Fibroblast of lung (primary cell): Measurements from ENCODE around the gene MEGF9. TPM values are rescaled to one million over a fixed set of nuclear protein-coding genes. Genes with fewer than 3 reads are reported as not detected.

Experiments
- DNase-seq, 2 donors: peaks; one replicate each; pipeline versions ENCODE4 v3.0.0 to v3.0.0-alpha.2; 2010; ENCODE audit warnings: low read depth in 2 of 2
- H2AFZ ChIP-seq: 2 replicates; pipeline ENCODE4 v1.5.1; 2012; ENCODE audit warnings: low read length, control low read depth, inconsistent platforms
- H3K27ac ChIP-seq: 2 replicates; pipeline ENCODE4 v1.5.1; 2011; ENCODE audit warnings: low read length, control low read depth; ENCODE audit not compliant: insufficient read depth
- H3K27me3 ChIP-seq: 2 replicates; pipeline ENCODE4 v1.5.1; 2011; ENCODE audit warnings: mild to moderate bottlenecking, low read length; ENCODE audit not compliant: control insufficient read depth, insufficient read depth
- H3K36me3 ChIP-seq: 2 replicates; pipeline ENCODE4 v1.5.1; 2011; ENCODE audit warnings: low read length; ENCODE audit not compliant: control insufficient read depth, insufficient read depth
- H3K4me1 ChIP-seq: 2 replicates; pipeline ENCODE4 v1.5.1; 2011; ENCODE audit warnings: low read length; ENCODE audit not compliant: control insufficient read depth, insufficient read depth; ENCODE audit errors: extremely low read depth
- H3K4me2 ChIP-seq: 2 replicates; pipeline ENCODE4 v1.5.1; 2011; ENCODE audit warnings: low read length, control low read depth; ENCODE audit not compliant: insufficient read depth; ENCODE audit errors: extremely low read depth
- H3K4me3 ChIP-seq, 4 experiments: fragments of 200-600 bp in 1 of 4; sonication (generic) in 1 of 4; replicated peaks in 1 of 4; 2 replicates each; pipeline ENCODE4 v1.5.1; 2011 to 2016; ENCODE audit warnings: low read length in 4 of 4, low read depth in 3 of 4, mild to moderate bottlenecking in 3 of 4, control low read depth in 2 of 4, inconsistent platforms in 1 of 4, mixed read lengths in 1 of 4; ENCODE audit not compliant: insufficient read depth in 1 of 4; ENCODE audit errors: control extremely low read depth in 1 of 4
- H3K79me2 ChIP-seq: 2 replicates; pipeline ENCODE4 v1.5.1; 2012; ENCODE audit warnings: mild to moderate bottlenecking, low read length, inconsistent platforms; ENCODE audit not compliant: control insufficient read depth, insufficient read depth
- H3K9ac ChIP-seq: 2 replicates; pipeline ENCODE4 v1.5.1; 2011; ENCODE audit warnings: mild to moderate bottlenecking, low read length, control low read depth; ENCODE audit not compliant: insufficient read depth
- H3K9me3 ChIP-seq: 2 replicates; pipeline ENCODE4 v1.5.1; 2012; ENCODE audit warnings: low read depth, low read length; ENCODE audit not compliant: control insufficient read depth, insufficient read depth
- H4K20me1 ChIP-seq: 2 replicates; pipeline ENCODE4 v1.5.1; 2011; ENCODE audit warnings: low read length; ENCODE audit not compliant: control insufficient read depth, insufficient read depth; ENCODE audit errors: extremely low read depth
- EZH2 ChIP-seq: IDR thresholded peaks from 2 replicates; pipeline ENCODE4 v1.5.1; 2012; ENCODE audit warnings: low read length, control low read depth, mild to moderate bottlenecking; ENCODE audit errors: missing control alignments
- polyA plus RNA-seq, 2 donors: library from polyadenylated mRNA; depleted of rRNA in 1 of 2; stranded (reverse) in 1 of 2; unstranded in 1 of 2; fragments of >200 nt; gene quantifications; 2 replicates each; pipeline ENCODE4 v1.2.1, GENCODE V29; 2011 to 2012; ENCODE audit warnings: missing spikeins in 1 of 2
- total RNA-seq: library from RNA; depleted of rRNA; stranded (reverse); fragments of >200 nt; gene quantifications from 2 replicates; pipeline ENCODE4 v1.2.1, GENCODE V29; 2014
- TF ChIP-seq, protein P1 (sequence below), 2 donors: IDR thresholded peaks in 1 of 2; conservative IDR thresholded peaks in 1 of 2; 1 replicate in 1 of 2; 2 replicates in 1 of 2; pipeline ENCODE4 v1.5.1; 2011 to 2012; ENCODE audit warnings: low read length in 2 of 2, control low read depth in 1 of 2, inconsistent platforms in 1 of 2, low read depth in 1 of 2, mild to moderate bottlenecking in 1 of 2

Gene MEGF9
- total and polyA plus RNA-seq, 2 donors (not counting 1 experiment from before 2014, with no cell fraction given) = 15.8 to 24.9 TPM

DNA sequence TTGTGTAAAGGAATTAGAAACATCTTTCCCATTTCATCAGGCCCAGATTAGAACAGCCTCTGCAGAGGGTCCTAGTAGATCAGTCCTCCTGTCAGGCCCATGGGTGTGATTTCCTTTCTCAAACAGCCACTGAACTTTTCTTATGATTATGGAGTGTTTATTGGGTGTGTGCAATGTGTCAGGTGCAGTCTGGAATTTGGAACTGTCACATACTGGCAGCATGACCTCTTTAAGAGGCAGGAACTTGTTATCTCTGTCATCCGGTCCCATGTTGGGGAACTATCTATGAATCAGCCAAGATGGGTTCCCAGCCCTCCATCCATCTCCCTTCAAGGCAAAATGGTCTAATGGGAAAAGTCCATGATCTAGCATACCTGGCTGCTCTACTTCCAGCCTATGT, 11.6 kb upstream of the MEGF9 start:
- TF ChIP-seq EZH2 = no peak
- TF ChIP-seq, protein P1, sequence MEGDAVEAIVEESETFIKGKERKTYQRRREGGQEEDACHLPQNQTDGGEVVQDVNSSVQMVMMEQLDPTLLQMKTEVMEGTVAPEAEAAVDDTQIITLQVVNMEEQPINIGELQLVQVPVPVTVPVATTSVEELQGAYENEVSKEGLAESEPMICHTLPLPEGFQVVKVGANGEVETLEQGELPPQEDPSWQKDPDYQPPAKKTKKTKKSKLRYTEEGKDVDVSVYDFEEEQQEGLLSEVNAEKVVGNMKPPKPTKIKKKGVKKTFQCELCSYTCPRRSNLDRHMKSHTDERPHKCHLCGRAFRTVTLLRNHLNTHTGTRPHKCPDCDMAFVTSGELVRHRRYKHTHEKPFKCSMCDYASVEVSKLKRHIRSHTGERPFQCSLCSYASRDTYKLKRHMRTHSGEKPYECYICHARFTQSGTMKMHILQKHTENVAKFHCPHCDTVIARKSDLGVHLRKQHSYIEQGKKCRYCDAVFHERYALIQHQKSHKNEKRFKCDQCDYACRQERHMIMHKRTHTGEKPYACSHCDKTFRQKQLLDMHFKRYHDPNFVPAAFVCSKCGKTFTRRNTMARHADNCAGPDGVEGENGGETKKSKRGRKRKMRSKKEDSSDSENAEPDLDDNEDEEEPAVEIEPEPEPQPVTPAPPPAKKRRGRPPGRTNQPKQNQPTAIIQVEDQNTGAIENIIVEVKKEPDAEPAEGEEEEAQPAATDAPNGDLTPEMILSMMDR (conservative IDR thresholded peaks at IDR 0.05 in 1 of 2, IDR thresholded peaks at IDR 0.05 in 1 of 2; ENCODE audit: low read depth in 1 of 2, low read length in 2 of 2) = no peak
- Histone ChIP-seq H3K4me1 (peaks cover 8% of the 10 kb centered on the region), H3K9ac (no peak overlapping the region), H3K36me3 (no peaks in the 10 kb centered on the region), H3K27me3 (no peaks in the 10 kb centered on the region), H3K4me3 (no peak overlapping the region), H3K79me2 (no peaks in the 10 kb centered on the region), H4K20me1 (no peaks in the 10 kb centered on the region), H3K27ac (no peak overlapping the region), H3K4me2 (no peak overlapping the region), H2AFZ (no peak overlapping the region), H3K9me3 (no peaks in the 10 kb centered on the region)
- no peak for DNase-seq

DNA sequence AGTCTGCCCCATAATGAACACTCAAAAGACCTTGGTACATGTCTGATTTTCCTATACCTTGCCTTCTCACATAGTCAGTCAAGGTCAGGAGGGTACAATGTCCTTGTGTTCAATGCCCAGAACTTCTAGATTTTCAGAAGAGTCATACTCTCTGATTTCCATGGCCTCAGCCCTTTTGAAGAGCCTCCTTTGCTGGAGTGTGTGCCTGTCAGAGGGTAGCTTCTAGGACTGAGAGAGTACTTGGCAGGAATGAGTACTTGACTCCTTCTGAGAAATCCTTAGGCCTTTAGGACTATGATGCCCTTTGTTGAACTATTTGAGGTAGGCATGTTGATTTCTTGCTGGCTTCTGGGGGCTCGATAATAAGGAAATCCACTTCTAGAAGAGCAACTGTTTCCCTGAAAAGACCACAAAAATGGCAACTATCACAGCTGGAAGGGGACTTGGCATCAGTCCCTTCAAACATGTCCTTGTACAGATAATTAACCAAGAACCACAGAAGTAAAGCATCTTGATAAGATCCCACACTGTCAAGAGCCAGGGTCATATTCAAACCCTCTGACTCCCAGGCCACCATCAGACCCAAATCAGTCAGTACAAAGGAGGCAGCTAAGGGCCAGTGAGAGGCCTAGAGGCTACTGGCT, 10.6 kb upstream of the MEGF9 start:
- H3K4me3 ChIP-seq = no peak overlapping the region
- DNase-seq = no peak
- H3K27ac ChIP-seq = no peak overlapping the region
- H3K4me2 ChIP-seq = no peak overlapping the region
- TF ChIP-seq, protein P1 (conservative IDR thresholded peaks at IDR 0.05 in 1 of 2, IDR thresholded peaks at IDR 0.05 in 1 of 2; ENCODE audit: low read depth in 1 of 2, low read length in 2 of 2) = no peak
- TF ChIP-seq EZH2 = no peak
- no peak overlapping the region for H2AFZ ChIP-seq
- no peaks in the 10 kb centered on the region for H3K9me3 ChIP-seq
- H3K36me3 ChIP-seq = no peaks in the 10 kb centered on the region
- H3K9ac ChIP-seq = no peak overlapping the region
- peaks cover 4% of the 10 kb centered on the region for H3K4me1 ChIP-seq
- no peaks in the 10 kb centered on the region for H3K27me3 ChIP-seq
- no peaks in the 10 kb centered on the region for H3K79me2 ChIP-seq
- H4K20me1 ChIP-seq = no peaks in the 10 kb centered on the region

DNA sequence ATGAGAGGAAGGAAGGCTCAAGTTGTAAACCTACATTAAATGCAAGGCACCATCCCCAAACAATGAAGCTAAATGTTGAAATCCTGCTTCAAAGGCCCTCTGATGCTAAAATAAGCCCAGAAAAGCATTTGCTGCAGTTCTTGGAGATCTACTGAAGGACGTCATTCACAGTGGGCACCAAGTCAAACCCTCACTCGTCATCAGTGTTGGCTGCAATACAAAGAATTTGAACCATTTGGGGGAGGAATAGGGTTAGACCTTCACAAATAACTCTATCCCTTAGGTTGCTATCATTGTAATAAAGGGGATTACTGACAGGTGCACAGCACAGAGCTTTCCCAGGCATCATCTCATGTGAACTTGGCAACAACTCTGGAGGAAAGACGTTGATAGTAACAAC, 9.3 kb upstream of the MEGF9 start:
- Histone ChIP-seq H3K36me3 (no peaks in the 10 kb centered on the region), H3K9me3 (no peaks in the 10 kb centered on the region), H3K4me3 (no peak overlapping the region), H3K27me3 (no peaks in the 10 kb centered on the region), H3K4me1 (no peaks in the 10 kb centered on the region), H4K20me1 (no peaks in the 10 kb centered on the region), H3K9ac (no peak overlapping the region), H3K4me2 (no peak overlapping the region), H3K27ac (no peak overlapping the region), H2AFZ (no peak overlapping the region), H3K79me2 (no peaks in the 10 kb centered on the region)
- peak; percentile 82 to 84 for DNase-seq
- TF ChIP-seq, protein P1 (conservative IDR thresholded peaks at IDR 0.05 in 1 of 2, IDR thresholded peaks at IDR 0.05 in 1 of 2; ENCODE audit: low read depth in 1 of 2, low read length in 2 of 2) = no peak
- TF ChIP-seq EZH2 = no peak
